HG03432 (cell line): ENCODE results near the gene OTUD1.

Experiments used
- ATAC-seq: cut with Tn5 transposase; IDR thresholded peaks from one replicate; pipeline ENCODE4 v1.9.1; 2021; ENCODE audit warnings: mild to moderate bottlenecking, moderate library complexity; ENCODE audit not compliant: unreplicated experiment

OTUD1 gene

GRCh38 chr10:23467012-23467411 is 28.1 kb downstream of the OTUD1 start:
- ATAC-seq: no peak

- ATAC-seq: no peak
Measured at GRCh38 chr10:23467548-23467947, 28.7 kb downstream of the OTUD1 start.

- no peak for ATAC-seq
Measured at GRCh38 chr10:23469596-23470237, 30.8 kb downstream of the OTUD1 start.

- ATAC-seq: no peak
Measured at GRCh38 chr10:23472181-23472580, 33.3 kb downstream of the OTUD1 start.

GRCh38 chr10:23474081-23474480 is 35.2 kb downstream of the OTUD1 start:
- no peak for ATAC-seq

GRCh38 chr10:23474626-23475025 is 35.8 kb downstream of the OTUD1 start:
- no peak for ATAC-seq

- ATAC-seq: no peak
Measured at GRCh38 chr10:23478570-23478969, 39.7 kb downstream of the OTUD1 start.

- no peak for ATAC-seq
Measured at GRCh38 chr10:23479798-23480473, 41.1 kb downstream of the OTUD1 start.

GRCh38 chr10:23481363-23481961 is 42.6 kb downstream of the OTUD1 start:
- no peak for ATAC-seq

GRCh38 chr10:23490115-23490514 is 51.2 kb downstream of the OTUD1 start:
- ATAC-seq: no peak
